Measurements from ENCODE around the gene CA5A. TPM values are rescaled to one million over a fixed set of nuclear protein-coding genes. Genes with fewer than 3 reads are reported as not detected.

Gene CA5A
- total and polyA plus RNA-seq, 2 of the 13 experiments (the other 11 are each of a cell fraction or from before 2014, with no cell fraction given), result 66.8 to 106 TPM

DNA sequence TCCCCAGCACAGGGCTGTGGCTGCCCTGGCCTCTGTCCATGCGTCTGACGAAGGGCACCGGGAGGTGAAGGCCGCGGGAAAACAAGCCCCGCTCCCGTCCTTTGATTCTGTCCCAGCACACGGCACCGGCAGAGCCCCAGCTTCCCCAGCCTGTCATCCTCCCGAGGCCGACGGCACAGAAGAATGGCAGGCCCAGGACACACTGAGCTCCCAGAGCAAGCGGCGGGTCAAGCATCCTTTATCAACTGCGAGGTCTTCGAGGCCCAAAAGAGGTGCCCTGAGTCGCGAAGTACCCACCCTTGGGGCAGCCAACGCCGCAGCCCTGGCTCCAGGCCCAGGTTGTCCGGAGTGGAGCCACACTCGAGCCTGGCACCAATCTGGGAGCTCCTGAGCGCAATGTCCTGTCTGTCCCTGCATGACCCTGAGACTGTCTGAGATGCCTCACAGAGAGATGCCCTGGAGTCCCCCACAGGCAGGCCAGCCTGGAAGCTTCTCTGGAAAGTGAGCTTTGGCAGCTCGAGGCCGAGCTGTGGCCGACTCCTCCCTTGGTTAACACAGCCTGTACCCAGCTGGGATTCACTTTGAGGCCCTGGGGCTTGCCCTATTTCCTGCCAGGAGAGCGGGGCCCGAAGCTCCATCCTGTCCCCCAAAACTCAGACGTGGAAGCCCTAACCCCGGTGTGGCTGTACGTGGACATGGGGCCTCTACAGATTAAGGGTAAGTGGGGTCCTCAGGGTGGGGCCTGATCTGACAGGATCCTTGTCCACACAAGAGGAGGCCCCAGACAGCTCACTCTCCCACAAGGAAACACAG is 90.3 kb downstream of the CA5A start (continued):
- TF ChIP-seq ZNF451 (CRISPR knock-in tag; IDR thresholded peaks at IDR 0.05) (0 out of 2 replicates have a peak, but pooled peaks have one; percentile 57), HOXD1 (CRISPR knock-in tag; IDR thresholded peaks at IDR 0.05) (no peak), FIP1L1 (IDR thresholded peaks at IDR 0.05; ENCODE audit: borderline replicate concordance, insufficient read depth, low read depth, low read length) (no peak), TMF1 (CRISPR knock-in tag; IDR thresholded peaks at IDR 0.05; ENCODE audit: low read depth) (0 out of 2 replicates have a peak, but pooled peaks have one; percentile 78), U2AF2 (IDR thresholded peaks at IDR 0.05; ENCODE audit: low read depth, low read length) (no peak), NFIB (CRISPR knock-in tag; IDR thresholded peaks at IDR 0.05; ENCODE audit: borderline replicate concordance) (no peak), RFXANK (CRISPR knock-in tag; IDR thresholded peaks at IDR 0.05) (no peak), ASH2L (IDR thresholded peaks at IDR 0.05; ENCODE audit: insufficient read length, low read depth, low read length) (no peak), ZNF263 (CRISPR knock-in tag; IDR thresholded peaks at IDR 0.05) (no peak), ZBTB4 (CRISPR knock-in tag; IDR thresholded peaks at IDR 0.05; ENCODE audit: borderline replicate concordance) (0 out of 2 replicates have a peak, but pooled peaks have one; percentile 36), ELF1 (CRISPR knock-in tag; IDR thresholded peaks at IDR 0.05) (no peak), JUN (CRISPR knock-in tag; IDR thresholded peaks at IDR 0.05) (no peak), ZNF264 (CRISPR knock-in tag; IDR thresholded peaks at IDR 0.05) (no peak), SALL2 (CRISPR knock-in tag; IDR thresholded peaks at IDR 0.05) (no peak), XRCC5 (optimal IDR thresholded peaks at IDR 0.05; ENCODE audit: low read length) (no peak), ZNF296 (CRISPR knock-in tag; conservative IDR thresholded peaks at IDR 0.05) (no peak), ZNF407 (CRISPR knock-in tag; IDR thresholded peaks at IDR 0.05; ENCODE audit: not compliant biosample characterization) (no peak)
